SIG-M5 treated with dmso at 0.1 percent for 504 hours (cell line): ENCODE data around the gene FAM72B.
"Not testable (repeated sequence)": the region's sequence is repeated elsewhere in the genome, so short reads cannot be mapped to it uniquely, and the experiment has no call there.

Experiments used
- DNase-seq: peaks from one replicate; lab custom pipeline; 2025; ENCODE audit not compliant: unreplicated experiment; lab: John Stamatoyannopoulos, UW

Gene FAM72B

GRCh38 chr1:121184290-121185127 is at the start of gene FAM72B, which contains the start of gene SRGAP2C:
FAM72B (minus strand) TSS chr1:121184340; CDS start chr1:121183489, 851 bp downstream.
SRGAP2C (plus strand) TSS chr1:121184975; CDS start chr1:121187447, 2,472 bp downstream.
- peak; percentile 98 for DNase-seq

GRCh38 chr1:121232445-121233125 is 48.4 kb upstream of the FAM72B start:
- DNase-seq: not testable (repeated sequence)

- DNase-seq: not testable (repeated sequence)
Observed at GRCh38 chr1:121230636-121231035, 46.5 kb upstream of the FAM72B start.

DNA sequence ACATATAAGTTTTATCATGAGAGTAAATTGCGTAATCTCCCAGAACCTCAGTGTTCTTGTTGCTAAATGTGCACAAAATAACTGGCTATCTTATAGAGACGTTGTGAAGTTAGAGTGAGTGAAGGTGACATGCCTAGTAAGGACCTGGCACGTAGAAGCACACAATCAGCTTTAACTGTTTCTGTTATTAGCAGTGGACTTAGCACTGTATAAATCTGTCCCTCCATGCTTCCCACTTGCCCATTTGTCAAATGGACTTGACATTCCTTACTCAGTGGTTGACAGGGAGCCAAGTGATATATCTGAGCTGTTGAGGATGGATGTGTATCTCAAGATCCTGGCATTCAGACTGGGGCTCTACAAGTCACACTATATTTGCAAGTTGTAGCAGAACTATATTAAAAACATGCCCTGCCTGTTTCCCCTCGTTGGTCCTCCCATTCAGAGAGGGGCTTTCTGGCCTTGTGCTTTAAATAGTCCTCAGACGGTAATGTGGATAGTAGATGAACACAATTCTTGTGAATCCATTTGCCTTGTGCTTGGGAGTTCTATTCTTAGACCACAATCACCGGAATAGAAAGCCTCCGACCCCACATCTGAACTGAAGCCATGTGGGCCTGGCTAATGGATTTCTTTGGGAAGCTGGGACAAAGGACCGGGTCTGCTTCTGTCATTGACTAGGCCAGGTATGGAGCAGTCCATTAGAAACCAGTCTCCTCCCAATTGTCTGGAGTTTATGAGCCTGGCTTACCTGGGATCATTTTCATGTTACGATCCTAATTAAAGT is 43.6 kb upstream of the FAM72B start:
- DNase-seq: not testable (repeated sequence)

DNA sequence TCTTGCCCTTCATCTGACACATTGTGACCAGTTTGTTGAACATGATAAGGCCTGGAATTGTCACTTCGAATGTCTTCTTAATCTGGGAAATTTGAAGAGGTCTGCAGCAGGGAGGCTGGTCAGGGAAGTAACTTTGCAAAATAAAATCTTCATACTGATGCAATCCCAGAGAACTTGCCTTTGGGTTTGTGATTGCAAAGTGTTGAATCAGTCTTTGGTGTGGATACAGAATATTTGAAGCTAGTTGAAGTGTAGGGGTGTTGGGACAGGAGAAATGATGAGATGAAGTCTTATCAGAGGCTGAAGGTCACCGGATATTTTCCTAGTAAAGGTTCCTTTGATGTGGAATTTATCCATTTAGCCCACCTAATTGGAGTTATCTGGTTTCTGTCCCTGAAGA is 42.8 kb upstream of the FAM72B start:
- DNase-seq: not testable (repeated sequence)

DNA sequence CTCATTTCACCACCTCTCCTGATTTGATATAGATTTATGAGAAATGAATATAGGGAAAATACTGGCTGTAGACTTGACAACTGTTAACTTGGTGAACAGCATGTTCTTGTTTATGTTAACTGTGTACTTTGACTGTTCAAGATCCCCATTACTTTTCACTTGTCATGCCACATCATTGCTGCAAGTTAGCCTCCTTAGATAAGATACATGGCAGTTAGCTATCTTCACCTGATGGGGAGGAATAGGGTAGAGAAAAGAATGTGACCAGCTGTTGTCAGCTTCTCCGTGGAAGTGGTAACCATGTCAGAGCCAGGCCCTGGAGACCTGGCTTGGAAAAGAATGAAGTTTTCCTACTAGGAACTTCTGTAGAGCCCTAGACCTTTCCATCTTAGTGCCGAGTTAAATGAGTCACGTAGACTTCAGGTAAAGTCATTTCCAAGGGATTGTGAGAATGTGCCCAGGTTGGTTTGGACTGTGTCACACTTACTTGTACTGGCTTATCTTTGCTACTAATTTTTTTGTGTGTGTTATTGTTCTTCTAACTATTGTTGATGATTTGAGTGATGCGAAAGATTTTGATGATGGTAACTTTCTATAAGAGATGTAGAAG is 42.3 kb upstream of the FAM72B start:
- not testable (repeated sequence) for DNase-seq

- not testable (repeated sequence) for DNase-seq
Observed at GRCh38 chr1:121224714-121225113, 40.6 kb upstream of the FAM72B start.

DNA sequence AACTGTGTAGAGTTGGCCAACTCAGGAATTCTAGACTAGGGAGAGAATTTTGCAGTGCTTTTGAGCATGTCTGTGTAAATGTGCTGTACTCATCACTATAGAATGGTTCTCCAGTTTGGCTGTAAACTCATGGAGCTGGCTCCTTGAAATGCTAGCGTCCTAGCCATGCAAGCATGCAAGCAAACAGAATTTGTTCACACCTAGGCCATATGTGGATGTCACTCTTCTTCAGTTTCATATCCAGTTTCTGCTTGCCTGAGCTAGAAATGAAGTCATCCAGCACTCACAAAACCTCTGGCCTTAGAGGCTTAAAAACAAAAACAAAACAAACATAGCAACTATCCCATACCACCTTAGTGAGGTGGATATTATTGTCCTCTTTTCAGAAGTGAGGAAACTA is 37.6 kb upstream of the FAM72B start:
- not testable (repeated sequence) for DNase-seq

GRCh38 chr1:121216676-121217075 is 32.5 kb upstream of the FAM72B start:
- DNase-seq: not testable (repeated sequence)

- DNase-seq: not testable (repeated sequence)
Observed at GRCh38 chr1:121215699-121216417, 31.7 kb upstream of the FAM72B start.

DNA sequence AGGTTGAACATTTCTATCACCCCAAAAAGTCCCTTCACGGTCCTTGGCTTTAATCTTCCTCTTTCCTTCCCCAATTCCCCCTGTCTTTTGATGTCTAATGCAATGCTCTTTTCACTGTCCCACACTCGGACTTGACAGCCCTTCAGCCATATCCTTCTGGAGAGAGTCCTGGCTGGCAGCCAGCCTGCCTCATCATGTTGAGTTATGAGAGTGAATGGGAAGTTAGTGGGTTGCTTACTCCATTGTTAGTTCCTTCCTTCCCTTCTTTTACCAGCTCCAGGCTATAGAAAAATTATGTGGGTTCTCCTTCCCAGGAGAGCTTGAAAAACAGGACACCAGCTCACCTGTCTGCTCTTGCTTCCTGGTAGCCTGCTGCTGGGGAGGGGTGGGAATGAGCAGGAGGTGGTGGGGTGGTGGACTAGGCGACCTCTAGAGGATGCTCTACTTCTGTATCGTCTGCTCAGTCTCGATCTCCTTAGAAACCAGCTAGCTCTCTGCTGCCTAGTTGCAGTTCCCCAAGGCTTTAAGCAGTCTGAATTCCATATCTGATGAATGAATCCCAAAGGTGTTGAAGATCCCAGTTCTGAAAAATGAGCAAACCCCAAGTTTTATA is 30.5 kb upstream of the FAM72B start:
- DNase-seq: not testable (repeated sequence)

- DNase-seq: not testable (repeated sequence)
Observed at GRCh38 chr1:121213491-121213890, 29.4 kb upstream of the FAM72B start.

DNA sequence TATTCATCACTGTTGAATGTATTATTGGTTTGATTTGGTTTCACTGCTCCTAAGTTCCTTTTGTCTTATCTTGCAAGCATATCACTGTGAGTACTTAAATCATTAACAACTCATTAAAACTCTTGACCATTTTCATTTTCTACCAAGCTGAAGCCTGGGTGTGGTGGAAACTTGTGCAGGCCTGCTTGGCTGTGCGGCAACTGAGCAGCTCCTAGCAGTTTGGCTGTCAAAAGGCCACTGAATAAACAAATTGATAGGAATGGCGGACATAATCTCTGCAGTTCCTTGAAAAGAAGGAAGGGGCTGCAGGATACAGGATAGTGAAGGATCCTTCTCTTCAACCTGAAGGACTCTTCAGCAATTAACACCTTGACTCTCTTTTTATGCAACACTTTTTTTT is 26.6 kb upstream of the FAM72B start:
- DNase-seq: not testable (repeated sequence)

DNA sequence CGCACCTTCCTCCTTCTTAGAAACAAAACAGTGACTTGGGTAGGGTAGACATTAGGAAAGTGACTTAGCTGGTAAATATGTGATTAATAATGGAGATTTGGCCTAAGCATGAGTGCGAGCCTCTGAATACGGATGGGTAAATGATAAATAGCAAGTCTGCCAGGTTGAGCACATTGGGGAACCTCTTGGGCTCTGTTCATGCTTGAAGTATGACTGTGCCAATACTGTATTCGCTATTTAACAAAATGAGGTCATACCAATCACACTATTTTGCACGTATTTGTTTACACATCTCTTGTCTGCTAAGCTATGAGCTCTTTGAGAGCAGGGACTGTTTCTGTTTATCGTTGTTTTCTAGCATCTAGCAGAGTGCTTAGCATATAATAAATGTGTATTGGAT is 24.2 kb upstream of the FAM72B start:
- not testable (repeated sequence) for DNase-seq

GRCh38 chr1:121207328-121207727 is 23.2 kb upstream of the FAM72B start:
- not testable (repeated sequence) for DNase-seq

DNA sequence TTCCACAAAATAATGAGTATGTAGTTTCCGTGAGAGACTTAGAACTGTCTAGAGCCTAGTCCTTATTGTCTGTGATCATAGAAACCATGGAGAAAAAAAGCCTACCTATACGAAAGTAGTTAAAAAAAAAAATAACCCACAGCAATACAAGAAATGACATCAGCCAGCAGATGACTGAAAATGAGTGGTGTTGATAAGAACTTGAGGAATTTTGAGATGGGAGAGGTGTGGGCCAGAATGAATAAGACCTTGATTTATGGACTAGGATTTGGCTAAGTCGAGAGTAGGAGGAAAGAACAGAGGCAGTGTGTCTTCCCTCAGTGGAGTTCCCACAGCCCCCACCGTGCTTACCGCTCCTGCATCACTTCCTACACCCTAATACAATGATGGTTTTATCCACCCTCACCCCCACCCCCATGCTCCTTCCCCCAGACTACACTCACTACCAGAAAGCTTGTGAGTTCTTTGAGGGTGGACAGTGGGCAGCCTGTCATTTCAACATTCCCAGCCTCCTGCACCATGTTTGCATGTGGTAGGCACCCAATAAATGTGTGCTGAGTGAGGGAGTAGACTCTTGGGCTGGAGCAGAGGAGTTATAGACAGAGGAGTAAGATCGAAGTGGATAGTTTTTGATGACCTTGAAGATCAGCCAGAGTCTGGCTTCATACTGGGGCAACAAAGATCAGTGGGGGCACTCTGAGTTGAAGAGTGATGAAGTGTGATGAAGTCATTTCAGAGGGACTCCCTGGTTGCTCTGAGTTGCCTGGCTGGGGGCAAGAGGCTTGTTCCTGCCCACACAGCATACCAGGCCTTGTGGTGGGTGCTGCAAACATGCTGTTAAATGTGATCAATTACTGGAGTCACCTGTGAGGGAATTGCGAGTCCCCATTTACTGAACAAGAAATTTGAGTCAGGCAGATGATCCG is 21.9 kb upstream of the FAM72B start:
- not testable (repeated sequence) for DNase-seq

- not testable (repeated sequence) for DNase-seq
Observed at GRCh38 chr1:121202986-121203385, 18.8 kb upstream of the FAM72B start.
